ENCODE measurements around the gene WDR13. TPM values are rescaled to one million over a fixed set of nuclear protein-coding genes. Genes with fewer than 3 reads are reported as not detected.

The WDR13 gene
- total RNA-seq, 1 experiment from 2014 or later = 81.2 TPM

DNA sequence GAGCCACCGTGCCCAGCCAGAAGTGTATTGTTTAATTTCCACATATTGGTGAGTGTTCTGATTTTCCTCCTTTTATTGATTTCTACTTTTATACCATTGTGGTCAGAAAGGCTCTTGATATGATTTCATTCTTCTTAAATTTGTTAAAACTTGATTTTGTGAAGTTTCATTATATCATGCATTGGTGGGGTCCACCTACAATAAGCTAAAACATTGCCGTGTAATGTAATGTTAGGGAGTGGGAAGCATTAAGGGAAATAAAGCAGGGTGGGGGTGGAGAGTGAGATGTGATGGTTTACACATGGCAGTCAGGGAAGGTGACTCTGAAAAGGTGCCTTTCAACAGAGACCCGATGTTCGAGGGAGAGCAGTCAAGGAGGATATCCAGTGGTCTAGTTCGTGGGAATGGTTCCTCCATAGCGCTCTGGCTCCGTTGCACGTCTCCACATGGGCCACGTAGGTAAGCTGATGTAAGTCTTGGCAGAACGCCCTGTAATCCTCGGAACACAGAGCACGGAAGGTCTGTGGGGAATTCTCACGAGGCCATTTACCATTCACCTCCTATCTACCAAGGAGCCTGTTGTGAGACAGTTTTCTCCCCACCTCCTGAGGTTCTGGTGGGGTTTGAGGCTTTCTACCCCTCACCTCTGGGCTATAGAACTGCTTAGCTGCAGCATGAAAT is 7.7 kb upstream of the WDR13 start:
- no peaks in the 10 kb centered on the region for H3K36me3 Mint-ChIP-seq (ENCODE audit: insufficient read depth, unreplicated experiment)
- DNase-seq = no peak
- no peaks in the 10 kb centered on the region for H3K27me3 Mint-ChIP-seq (ENCODE audit: unreplicated experiment)
- H3K4me3 Mint-ChIP-seq (ENCODE audit: low read depth, unreplicated experiment) = no peak overlapping the region
- peaks cover 10% of the 10 kb centered on the region for H3K4me1 Mint-ChIP-seq (ENCODE audit: low read depth, unreplicated experiment)
- no TSS peak for BruUV-seq (replicated peaks)
- intact Hi-C loops (cut with micrococcal nuclease; ENCODE audit: unreplicated experiment) = loop anchor here (10.0 kb wide), 1 partner anchor 505 kb away; no protein-coding TSS in a partner anchor
- CTCF ChIA-PET = interaction anchor here (0.6 kb wide), 1 partner anchor 28 kb away, joined by 4 read pairs; no protein-coding TSS in a partner anchor
- peak overlapping the region; percentile 54 for H3K27ac Mint-ChIP-seq (ENCODE audit: unreplicated experiment)
- H3K9me3 Mint-ChIP-seq (ENCODE audit: low read depth, unreplicated experiment) = peaks cover 3% of the 10 kb centered on the region
- TF ChIP-seq CTCF (IDR thresholded peaks at IDR 0.05; ENCODE audit: unreplicated experiment) = no peak

DNA sequence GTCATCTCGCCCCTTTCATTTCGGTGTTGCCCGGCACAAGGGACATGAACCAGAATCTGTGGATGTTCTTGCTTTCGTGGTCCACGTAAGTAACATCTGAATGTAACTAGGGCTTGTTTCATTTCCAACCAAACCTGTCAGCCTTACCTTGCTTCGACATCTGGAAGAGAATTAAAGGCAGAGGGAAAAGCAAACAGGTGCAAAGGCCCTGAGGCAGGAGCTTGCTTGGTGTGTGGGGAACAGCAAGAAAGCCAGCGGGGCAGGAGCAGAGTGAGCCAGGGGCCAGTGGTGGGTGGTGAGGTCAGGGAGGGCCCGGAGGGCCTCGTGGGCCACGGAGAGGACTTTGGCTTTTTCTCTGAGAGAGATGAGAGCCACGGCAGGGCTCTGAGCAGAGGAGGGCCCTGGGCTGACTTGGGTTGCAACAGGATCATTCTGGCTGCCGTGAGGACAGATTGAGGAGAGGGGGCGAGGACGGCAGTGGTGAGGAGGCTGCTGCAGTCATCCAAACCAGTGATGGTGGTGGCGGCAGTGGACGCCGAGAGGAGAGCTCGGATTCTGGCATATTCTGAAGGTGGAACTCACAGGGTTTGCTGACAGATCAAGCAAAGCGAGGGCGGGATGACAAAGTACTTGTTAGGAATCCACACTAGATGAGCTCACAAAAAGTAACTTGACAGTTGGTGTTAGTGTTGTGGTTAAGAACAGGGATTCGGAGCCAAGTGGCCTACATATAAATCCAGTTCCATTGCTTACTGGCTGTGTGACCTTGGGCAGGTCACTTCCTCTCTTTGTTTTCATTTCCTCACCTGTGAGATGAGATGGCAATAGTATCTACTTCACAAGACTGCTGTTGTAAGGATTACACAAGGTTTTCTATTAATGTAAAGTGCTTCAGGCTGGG is 6.8 kb upstream of the WDR13 start:
- Mint-ChIP-seq H3K4me1 (ENCODE audit: low read depth, unreplicated experiment) (peaks cover 10% of the 10 kb centered on the region), H3K27ac (ENCODE audit: unreplicated experiment) (no peak overlapping the region), H3K36me3 (ENCODE audit: insufficient read depth, unreplicated experiment) (no peaks in the 10 kb centered on the region), H3K4me3 (ENCODE audit: low read depth, unreplicated experiment) (no peak overlapping the region), H3K9me3 (ENCODE audit: low read depth, unreplicated experiment) (peaks cover 3% of the 10 kb centered on the region), H3K27me3 (ENCODE audit: unreplicated experiment) (no peaks in the 10 kb centered on the region)
- CTCF ChIA-PET = no interaction called here
- intact Hi-C loops (cut with micrococcal nuclease; ENCODE audit: unreplicated experiment) = loop anchor here (10.0 kb wide), 1 partner anchor 506 kb away; no protein-coding TSS in a partner anchor
- no peak for TF ChIP-seq CTCF (IDR thresholded peaks at IDR 0.05; ENCODE audit: unreplicated experiment)
- DNase-seq = no peak
- no TSS peak for BruUV-seq (replicated peaks)

GRCh38 chrX:48591255-48591791 is 6.0 kb upstream of the WDR13 start:
- no peaks in the 10 kb centered on the region for H3K27me3 Mint-ChIP-seq (ENCODE audit: unreplicated experiment)
- TF ChIP-seq CTCF (IDR thresholded peaks at IDR 0.05; ENCODE audit: unreplicated experiment) = no peak
- BruUV-seq (replicated peaks) = no TSS peak
- no peaks in the 10 kb centered on the region for H3K36me3 Mint-ChIP-seq (ENCODE audit: insufficient read depth, unreplicated experiment)
- intact Hi-C loops (cut with micrococcal nuclease; ENCODE audit: unreplicated experiment) = loop anchor here (10.0 kb wide), 1 partner anchor 507 kb away; no protein-coding TSS in a partner anchor
- CTCF ChIA-PET = no interaction called here
- H3K4me3 Mint-ChIP-seq (ENCODE audit: low read depth, unreplicated experiment) = no peak overlapping the region
- H3K27ac Mint-ChIP-seq (ENCODE audit: unreplicated experiment) = peak overlapping the region; percentile 66
- peak; percentile 25 for DNase-seq
- peaks cover 3% of the 10 kb centered on the region for H3K9me3 Mint-ChIP-seq (ENCODE audit: low read depth, unreplicated experiment)
- H3K4me1 Mint-ChIP-seq (ENCODE audit: low read depth, unreplicated experiment) = peaks cover 10% of the 10 kb centered on the region

- Mint-ChIP-seq H3K4me1 (ENCODE audit: low read depth, unreplicated experiment) (peaks cover 10% of the 10 kb centered on the region), H3K27ac (ENCODE audit: unreplicated experiment) (no peak overlapping the region), H3K9me3 (ENCODE audit: low read depth, unreplicated experiment) (peaks cover 3% of the 10 kb centered on the region), H3K36me3 (ENCODE audit: insufficient read depth, unreplicated experiment) (peaks cover 11% of the 10 kb centered on the region), H3K27me3 (ENCODE audit: unreplicated experiment) (no peaks in the 10 kb centered on the region), H3K4me3 (ENCODE audit: low read depth, unreplicated experiment) (no peak overlapping the region)
- no peak for TF ChIP-seq CTCF (IDR thresholded peaks at IDR 0.05; ENCODE audit: unreplicated experiment)
- no peak for DNase-seq
- intact Hi-C loops (cut with micrococcal nuclease; ENCODE audit: unreplicated experiment) = loop anchor here (10.0 kb wide), 1 partner anchor 508 kb away; no protein-coding TSS in a partner anchor
- no TSS peak for BruUV-seq (replicated peaks)
- CTCF ChIA-PET = no interaction called here
Observed at GRCh38 chrX:48592971-48593370, 4.3 kb upstream of the WDR13 start.

All from Calu3 (cell line).